ENCODE measurements around the gene TAAR8.
"Not testable (repeated sequence)": the region's sequence is repeated elsewhere in the genome, so short reads cannot be mapped to it uniquely, and the experiment has no call there.

TAAR8 gene

DNA sequence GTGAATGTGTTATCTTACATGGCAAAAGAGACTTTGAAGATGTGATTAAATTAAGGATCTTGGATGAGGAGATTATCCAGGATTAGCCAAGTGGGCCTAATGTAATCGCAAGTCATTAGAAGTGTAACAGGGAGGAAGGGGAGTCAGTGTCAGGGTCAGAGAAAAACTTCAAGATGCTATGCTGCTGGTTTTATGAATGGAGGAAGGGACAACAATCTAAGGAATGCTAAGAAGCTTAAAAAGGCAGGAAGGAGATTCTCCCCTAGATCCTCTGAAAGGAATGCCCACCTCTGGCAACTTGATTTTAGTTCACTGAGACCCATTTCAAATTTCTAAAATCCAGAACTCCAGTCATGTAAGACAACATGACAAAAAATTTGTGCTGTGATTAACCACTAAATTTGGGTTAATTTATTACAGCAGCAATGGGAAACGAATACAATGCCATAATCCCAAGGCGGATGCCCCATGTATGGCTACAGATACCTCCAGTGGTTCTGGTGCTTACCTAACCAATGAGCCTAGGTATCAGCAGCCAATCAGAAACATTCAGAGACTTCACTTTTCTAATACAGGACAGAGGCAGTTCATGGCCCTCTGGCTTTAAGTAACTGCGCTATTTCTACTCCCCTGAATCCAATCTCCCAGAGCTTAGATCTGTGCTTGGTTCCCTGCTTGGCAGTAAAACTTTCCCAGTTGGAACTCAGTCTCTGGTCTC lies 3.6 kb upstream of the TAAR8 start:
- TF ChIP-seq ZFX (IDR thresholded peaks at IDR 0.05; ENCODE audit: borderline replicate concordance) (no peak), CTCF (IDR thresholded peaks at IDR 0.05) (no peak)
- no peak overlapping the region for H3K27ac ChIP-seq

DNA sequence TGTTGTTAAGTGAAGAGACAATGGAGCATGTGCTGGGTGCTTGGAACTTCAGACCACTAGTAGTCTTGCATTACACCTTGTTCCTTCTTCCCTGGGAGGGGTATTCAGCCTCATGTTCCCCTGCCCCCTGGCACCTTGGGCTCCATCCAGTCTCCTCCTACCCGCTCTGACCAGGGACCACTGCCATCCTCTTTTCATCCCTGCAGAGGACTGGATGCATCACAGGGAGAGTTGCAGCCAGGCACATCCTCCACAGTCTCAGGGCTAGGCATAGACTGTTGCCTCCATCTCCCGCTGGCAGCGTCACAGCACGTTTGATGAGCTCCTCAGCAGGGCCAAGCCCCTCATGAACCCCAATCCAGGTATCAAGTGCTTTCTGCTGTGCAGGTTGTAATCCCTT lies 1.3 kb upstream of the TAAR8 start:
- no peak overlapping the region for H3K27ac ChIP-seq
- TF ChIP-seq ZFX (IDR thresholded peaks at IDR 0.05; ENCODE audit: borderline replicate concordance) = no peak
- TF ChIP-seq CTCF (IDR thresholded peaks at IDR 0.05) = no peak

GRCh38 chr6:132560087-132560486 lies 7.6 kb downstream of the TAAR8 start:
- H3K27ac ChIP-seq = not testable (repeated sequence)

DNA sequence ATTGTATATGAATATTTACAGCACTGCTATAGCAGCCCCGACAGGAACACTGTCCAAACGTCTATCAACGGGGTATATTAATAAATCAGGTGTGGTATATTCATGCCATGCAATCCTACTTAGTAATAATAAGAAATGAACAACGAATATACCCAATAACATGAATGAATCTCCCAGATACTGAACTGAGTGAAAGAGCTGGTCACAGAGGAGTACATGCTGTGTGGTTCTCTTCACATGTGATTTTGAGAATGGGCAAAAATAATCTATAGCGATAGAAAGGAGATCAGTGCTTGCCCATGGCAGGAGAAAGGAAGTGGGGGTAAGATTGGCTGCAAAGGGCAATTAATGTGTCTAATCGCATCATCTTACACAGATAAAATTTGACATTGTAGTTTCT lies 13.9 kb downstream of the TAAR8 start:
- no peak for TF ChIP-seq CTCF (IDR thresholded peaks at IDR 0.05)
- no peak for TF ChIP-seq ZFX (IDR thresholded peaks at IDR 0.05; ENCODE audit: borderline replicate concordance)
- H3K27ac ChIP-seq = no peak overlapping the region

- TF ChIP-seq CTCF (IDR thresholded peaks at IDR 0.05) (no peak), ZFX (IDR thresholded peaks at IDR 0.05; ENCODE audit: borderline replicate concordance) (no peak)
- no peak overlapping the region for H3K27ac ChIP-seq
Measured at GRCh38 chr6:132567566-132567965, 15.1 kb downstream of the TAAR8 start.

DNA sequence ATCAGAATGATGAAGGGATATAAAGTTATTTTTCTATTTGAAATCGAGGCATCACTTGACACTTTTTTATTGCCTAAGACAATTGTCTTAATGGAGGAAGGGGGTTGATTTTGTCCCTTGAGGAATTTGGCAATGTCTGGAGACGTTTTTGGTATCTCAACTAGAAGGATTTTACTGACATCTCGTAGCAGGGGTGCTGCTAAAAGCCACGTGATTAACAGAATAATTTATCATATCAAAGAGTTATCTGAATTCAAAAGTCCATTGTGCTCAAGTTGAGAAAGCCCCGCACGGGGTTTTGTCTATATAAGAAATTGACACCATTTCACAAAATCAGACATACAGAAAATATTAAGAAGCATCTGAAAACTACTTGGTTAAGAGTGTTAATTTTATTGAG lies 16.1 kb downstream of the TAAR8 start:
- H3K27ac ChIP-seq = no peak overlapping the region
- TF ChIP-seq ZFX (IDR thresholded peaks at IDR 0.05; ENCODE audit: borderline replicate concordance) (no peak), CTCF (IDR thresholded peaks at IDR 0.05) (no peak)

DNA sequence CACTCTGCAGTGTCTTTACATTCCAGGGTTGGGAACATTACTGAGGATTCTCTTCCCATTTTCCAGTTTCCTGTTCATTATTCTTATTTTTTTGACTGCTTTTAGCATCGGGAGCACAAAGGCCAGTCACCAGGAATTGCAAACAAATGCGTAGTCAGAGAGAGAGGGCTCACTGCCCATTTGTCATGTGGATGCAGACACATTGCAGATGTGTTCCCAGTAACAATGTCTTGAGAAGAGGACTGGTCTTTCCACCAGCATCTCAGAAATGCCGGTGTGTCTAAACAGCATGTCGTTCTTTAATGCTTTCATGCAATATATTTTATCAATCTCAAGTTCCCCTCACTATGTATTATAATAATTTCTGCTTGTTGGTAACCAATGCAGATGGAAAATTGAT lies 16.7 kb downstream of the TAAR8 start:
- no peak for TF ChIP-seq ZFX (IDR thresholded peaks at IDR 0.05; ENCODE audit: borderline replicate concordance)
- TF ChIP-seq CTCF (IDR thresholded peaks at IDR 0.05) = no peak
- no peak overlapping the region for H3K27ac ChIP-seq

- H3K27ac ChIP-seq = no peak within 1 kb of the TSS
- TF ChIP-seq ZFX (IDR thresholded peaks at IDR 0.05; ENCODE audit: borderline replicate concordance) (no peak), CTCF (IDR thresholded peaks at IDR 0.05) (no peak)
Measured at GRCh38 chr6:132570221-132570777, 17.8 kb downstream of the TAAR8 start, which contains the start of gene TAAR6. TAAR6 (plus strand) TSS chr6:132570322; CDS start chr6:132570322, 0 bp downstream.

Measured in 22Rv1 (cell line).